HG02642 (cell line): ENCODE results near the gene ZNF839.

ENCODE experiments used
- ATAC-seq: cut with Tn5 transposase; IDR thresholded peaks from one replicate; pipeline ENCODE4 v1.9.1; 2021; ENCODE audit warnings: mild to moderate bottlenecking; ENCODE audit not compliant: unreplicated experiment, poor library complexity

ZNF839 gene

GRCh38 chr14:102370305-102370809 is 50.8 kb downstream of the ZNF839 start:
- ATAC-seq: no peak

- no peak for ATAC-seq
Observed at GRCh38 chr14:102371361-102371760, 51.8 kb downstream of the ZNF839 start.

GRCh38 chr14:102373110-102373509 is 53.6 kb downstream of the ZNF839 start:
- no peak for ATAC-seq

GRCh38 chr14:102374264-102374663 is 54.7 kb downstream of the ZNF839 start:
- no peak for ATAC-seq

- ATAC-seq: no peak
Observed at GRCh38 chr14:102375119-102375518, 55.6 kb downstream of the ZNF839 start.

GRCh38 chr14:102377696-102378095 is 58.1 kb downstream of the ZNF839 start:
- no peak for ATAC-seq

GRCh38 chr14:102378830-102379229 is 59.3 kb downstream of the ZNF839 start:
- ATAC-seq: no peak

GRCh38 chr14:102387086-102387485 is 67.5 kb downstream of the ZNF839 start:
- ATAC-seq: no peak

- no peak for ATAC-seq
Observed at GRCh38 chr14:102389246-102389645, 69.7 kb downstream of the ZNF839 start.

- ATAC-seq: no peak
Observed at GRCh38 chr14:102390064-102390855, 70.7 kb downstream of the ZNF839 start.
